Panc1 (cell line): ENCODE measurements around the gene FBP2. TPM values are rescaled to one million over a fixed set of nuclear protein-coding genes. Genes with fewer than 3 reads are reported as not detected.

Experiments used
- ATAC-seq: fragments of 200-7000 bp; cut with Tn5 transposase; 2 replicates; pipeline ENCODE4 v1.9.1; 2020; ENCODE audit warnings: mild to moderate bottlenecking, moderate library complexity
- BruUV-seq: library from RNA; stranded (reverse); fragments of 400-500 nt; replicated peaks from 2 replicates; lab custom pipeline; 2021; lab: Mats Ljungman, UMichigan
- CTCF ChIA-PET: fragments of 300-600 bp; sonication (Branson Sonifier 250); formaldehyde crosslinking; loops from one replicate; lab custom pipeline; 2022; ENCODE audit warnings: antibody characterized with exemption; lab: Charles Lee
- POLR2A ChIA-PET: fragments of 300-600 bp; sonication (Branson Sonifier 250); formaldehyde crosslinking; loops from one replicate; lab custom pipeline; 2022; ENCODE audit warnings: antibody characterized with exemption; lab: Charles Lee
- DNase-seq: peaks from one replicate; pipeline ENCODE4 v3.0.0-alpha.2; 2010; ENCODE audit warnings: low read depth, low spot score
- H3K27ac ChIP-seq: 2 replicates; pipeline ENCODE4 v1.5.1; 2011; ENCODE audit warnings: mild to moderate bottlenecking, low read length, inconsistent platforms
- H3K27me3 ChIP-seq: fragments of 200-500 bp; sonication (Bioruptor generic); 2 replicates; pipeline ENCODE4 v1.6.0; 2014; ENCODE audit warnings: low read length, inconsistent platforms; ENCODE audit not compliant: control insufficient read depth, insufficient read depth
- H3K36me3 ChIP-seq: fragments of 200-500 bp; sonication (Bioruptor generic); 2 replicates; pipeline ENCODE4 v1.5.1; 2014; ENCODE audit warnings: inconsistent platforms, mild to moderate bottlenecking, low read length, moderate library complexity; ENCODE audit not compliant: control insufficient read depth, insufficient read depth
- H3K4me1 ChIP-seq: 2 replicates; pipeline ENCODE4 v1.5.1; 2011; ENCODE audit warnings: inconsistent platforms, mild to moderate bottlenecking, low read length, moderate library complexity; ENCODE audit not compliant: control insufficient read depth, insufficient read depth
- H3K4me3 ChIP-seq, 2 experiments: 2 replicates each; pipeline ENCODE4 v1.5.1; 2011 to 2012; ENCODE audit warnings: low read depth in 2 of 2, low read length in 2 of 2, mild to moderate bottlenecking in 2 of 2, inconsistent platforms in 1 of 2, moderate library complexity in 1 of 2
- H3K9me3 ChIP-seq: fragments of 200-500 bp; sonication (Bioruptor generic); 2 replicates; pipeline ENCODE4 v1.5.1; 2014; ENCODE audit warnings: low read depth, mild to moderate bottlenecking, inconsistent platforms, low read length, moderate library complexity; ENCODE audit not compliant: control insufficient read depth, insufficient read depth
- POLR2AphosphoS5 ChIP-seq: IDR thresholded peaks from 2 replicates; pipeline ENCODE4 v1.6.1; 2012; ENCODE audit warnings: mild to moderate bottlenecking, low read depth, low read length, moderate library complexity
- SIN3A ChIP-seq: IDR thresholded peaks from 2 replicates; pipeline ENCODE4 v1.6.1; 2012; ENCODE audit warnings: low read depth, mild to moderate bottlenecking, low read length, moderate library complexity, borderline replicate concordance; ENCODE audit not compliant: insufficient read depth
- TCF7L2 ChIP-seq: IDR thresholded peaks from 2 replicates; pipeline ENCODE4 v1.6.1; 2011; ENCODE audit warnings: mild to moderate bottlenecking, low read depth, low read length, inconsistent platforms
- in situ Hi-C: cut with HindIII; loops from 2 replicates; pipeline ENCODE4 v1.10.0; 2016; ENCODE audit warnings: low sequenced_read_pairs, low pct_unique_long_range_greater_than_20kb
- intact Hi-C: fragments of 100-400 bp; cut with micrococcal nuclease; formaldehyde crosslinking; loops from one replicate; pipeline ENCODE4 v1.10.0; 2022; ENCODE audit not compliant: unreplicated experiment
- total RNA-seq: library from RNA; stranded (reverse); gene quantifications from one replicate; pipeline ENCODE4 v1.2.1, GENCODE V29; 2021; ENCODE audit not compliant: unreplicated experiment
- TF ChIP-seq, protein P1 (sequence below): fragments of 450-650 bp; IDR thresholded peaks from 2 replicates; pipeline ENCODE4 v1.5.1; 2017; ENCODE audit warnings: mild to moderate bottlenecking
- TF ChIP-seq, protein P2 (sequence below), 2 experiments: IDR thresholded peaks; 2 replicates each; pipeline ENCODE4 v1.6.1; 2011 to 2012; ENCODE audit warnings: low read depth in 2 of 2, control low read depth in 1 of 2, low read length in 1 of 2, mild to moderate bottlenecking in 1 of 2, moderate library complexity in 1 of 2; ENCODE audit not compliant: insufficient read depth in 1 of 2

Gene FBP2
- total RNA-seq, 1 experiment from 2014 or later = not detected

DNA sequence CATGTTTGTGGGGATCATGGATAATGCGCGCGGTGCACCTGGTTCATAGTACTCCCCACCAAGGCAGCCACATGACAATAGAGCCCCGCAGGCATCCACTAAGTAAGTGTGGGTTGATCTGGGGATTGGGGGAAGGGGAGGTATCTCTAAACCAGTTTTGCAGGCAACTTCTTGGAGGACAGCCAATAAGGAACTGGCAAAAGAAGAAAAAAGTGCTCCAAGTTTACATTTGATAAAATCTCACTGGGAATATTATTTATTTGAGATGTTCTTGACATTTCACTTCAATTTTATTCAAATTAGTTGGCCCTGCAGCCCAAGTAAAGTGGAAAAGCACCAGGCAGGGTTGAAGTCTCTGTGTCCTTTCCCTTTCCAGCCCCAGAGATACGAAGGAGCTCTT lies 37.2 kb upstream of the FBP2 start:
- in situ Hi-C loops = no loop called here
- H3K9me3 ChIP-seq = no peaks in the 10 kb centered on the region
- no peaks in the 10 kb centered on the region; the same call in 1 of the 2 replicates for H3K27me3 ChIP-seq
- no peak for TF ChIP-seq POLR2AphosphoS5
- TF ChIP-seq, protein P1, sequence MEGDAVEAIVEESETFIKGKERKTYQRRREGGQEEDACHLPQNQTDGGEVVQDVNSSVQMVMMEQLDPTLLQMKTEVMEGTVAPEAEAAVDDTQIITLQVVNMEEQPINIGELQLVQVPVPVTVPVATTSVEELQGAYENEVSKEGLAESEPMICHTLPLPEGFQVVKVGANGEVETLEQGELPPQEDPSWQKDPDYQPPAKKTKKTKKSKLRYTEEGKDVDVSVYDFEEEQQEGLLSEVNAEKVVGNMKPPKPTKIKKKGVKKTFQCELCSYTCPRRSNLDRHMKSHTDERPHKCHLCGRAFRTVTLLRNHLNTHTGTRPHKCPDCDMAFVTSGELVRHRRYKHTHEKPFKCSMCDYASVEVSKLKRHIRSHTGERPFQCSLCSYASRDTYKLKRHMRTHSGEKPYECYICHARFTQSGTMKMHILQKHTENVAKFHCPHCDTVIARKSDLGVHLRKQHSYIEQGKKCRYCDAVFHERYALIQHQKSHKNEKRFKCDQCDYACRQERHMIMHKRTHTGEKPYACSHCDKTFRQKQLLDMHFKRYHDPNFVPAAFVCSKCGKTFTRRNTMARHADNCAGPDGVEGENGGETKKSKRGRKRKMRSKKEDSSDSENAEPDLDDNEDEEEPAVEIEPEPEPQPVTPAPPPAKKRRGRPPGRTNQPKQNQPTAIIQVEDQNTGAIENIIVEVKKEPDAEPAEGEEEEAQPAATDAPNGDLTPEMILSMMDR = no peak
- TF ChIP-seq, protein P2, sequence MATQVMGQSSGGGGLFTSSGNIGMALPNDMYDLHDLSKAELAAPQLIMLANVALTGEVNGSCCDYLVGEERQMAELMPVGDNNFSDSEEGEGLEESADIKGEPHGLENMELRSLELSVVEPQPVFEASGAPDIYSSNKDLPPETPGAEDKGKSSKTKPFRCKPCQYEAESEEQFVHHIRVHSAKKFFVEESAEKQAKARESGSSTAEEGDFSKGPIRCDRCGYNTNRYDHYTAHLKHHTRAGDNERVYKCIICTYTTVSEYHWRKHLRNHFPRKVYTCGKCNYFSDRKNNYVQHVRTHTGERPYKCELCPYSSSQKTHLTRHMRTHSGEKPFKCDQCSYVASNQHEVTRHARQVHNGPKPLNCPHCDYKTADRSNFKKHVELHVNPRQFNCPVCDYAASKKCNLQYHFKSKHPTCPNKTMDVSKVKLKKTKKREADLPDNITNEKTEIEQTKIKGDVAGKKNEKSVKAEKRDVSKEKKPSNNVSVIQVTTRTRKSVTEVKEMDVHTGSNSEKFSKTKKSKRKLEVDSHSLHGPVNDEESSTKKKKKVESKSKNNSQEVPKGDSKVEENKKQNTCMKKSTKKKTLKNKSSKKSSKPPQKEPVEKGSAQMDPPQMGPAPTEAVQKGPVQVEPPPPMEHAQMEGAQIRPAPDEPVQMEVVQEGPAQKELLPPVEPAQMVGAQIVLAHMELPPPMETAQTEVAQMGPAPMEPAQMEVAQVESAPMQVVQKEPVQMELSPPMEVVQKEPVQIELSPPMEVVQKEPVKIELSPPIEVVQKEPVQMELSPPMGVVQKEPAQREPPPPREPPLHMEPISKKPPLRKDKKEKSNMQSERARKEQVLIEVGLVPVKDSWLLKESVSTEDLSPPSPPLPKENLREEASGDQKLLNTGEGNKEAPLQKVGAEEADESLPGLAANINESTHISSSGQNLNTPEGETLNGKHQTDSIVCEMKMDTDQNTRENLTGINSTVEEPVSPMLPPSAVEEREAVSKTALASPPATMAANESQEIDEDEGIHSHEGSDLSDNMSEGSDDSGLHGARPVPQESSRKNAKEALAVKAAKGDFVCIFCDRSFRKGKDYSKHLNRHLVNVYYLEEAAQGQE (IDR thresholded peaks at IDR 0.05; ENCODE audit: insufficient read depth in 1 of 2, low read depth in 2 of 2, low read length in 1 of 2) = no peak
- no peak for TF ChIP-seq TCF7L2
- no peak for TF ChIP-seq SIN3A
- CTCF ChIA-PET = no interaction called here
- H3K4me3 ChIP-seq = no peak overlapping the region
- no peaks in the 10 kb centered on the region for H3K36me3 ChIP-seq
- POLR2A ChIA-PET = no interaction called here
- no peak overlapping the region for H3K27ac ChIP-seq
- no TSS peak for BruUV-seq
- no peaks in the 10 kb centered on the region for H3K4me1 ChIP-seq
- intact Hi-C loops = no loop called here
- ATAC-seq = no peak
- no peak for DNase-seq

DNA sequence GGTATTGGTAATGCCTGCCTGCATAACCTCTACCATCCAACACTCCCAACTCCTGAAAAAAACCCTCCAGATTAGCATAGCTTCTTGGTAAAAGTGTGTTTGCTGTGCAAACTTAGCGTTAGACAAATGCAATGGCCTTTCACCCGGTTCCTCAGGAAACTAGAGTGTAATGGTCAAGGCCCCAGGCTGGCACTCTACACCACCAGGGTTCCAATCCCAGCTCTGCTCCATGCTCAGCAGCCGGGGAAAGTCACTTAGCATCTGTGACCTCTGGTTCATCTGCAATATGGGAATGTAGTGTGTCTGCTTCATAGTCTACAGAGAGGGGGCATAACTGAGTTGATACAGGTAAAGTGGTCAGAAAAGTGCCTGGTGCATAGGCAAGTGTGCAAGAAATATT lies 36.7 kb upstream of the FBP2 start:
- ChIA-PET POLR2A (no interaction called here), CTCF (no interaction called here)
- intact Hi-C loops (no loop called here), in situ Hi-C loops (no loop called here)
- DNase-seq (no peak), ATAC-seq (no peak; the same call in 1 of the 2 replicates)
- no peaks in the 10 kb centered on the region for H3K27me3 ChIP-seq
- H3K36me3 ChIP-seq = no peaks in the 10 kb centered on the region
- no TSS peak for BruUV-seq
- no peaks in the 10 kb centered on the region for H3K4me1 ChIP-seq
- no peaks in the 10 kb centered on the region for H3K9me3 ChIP-seq
- no peak overlapping the region for H3K27ac ChIP-seq
- no peak overlapping the region for H3K4me3 ChIP-seq
- TF ChIP-seq, protein P1 = no peak
- TF ChIP-seq SIN3A = no peak
- no peak for TF ChIP-seq TCF7L2
- TF ChIP-seq, protein P2 (IDR thresholded peaks at IDR 0.05; ENCODE audit: insufficient read depth in 1 of 2, low read depth in 2 of 2, low read length in 1 of 2) = no peak
- no peak for TF ChIP-seq POLR2AphosphoS5
